Type B pancreatic cell (in vitro differentiated cells): ENCODE measurements around the gene WHAMM. TPM values are rescaled to one million over a fixed set of nuclear protein-coding genes. Genes with fewer than 3 reads are reported as not detected.

Experiments used
- DNase-seq: peaks from one replicate; pipeline ENCODE4 v3.0.0; 2021; ENCODE audit warnings: mixed read lengths; ENCODE audit not compliant: unreplicated experiment; ENCODE audit errors: extremely low spot score
- H3K27ac Mint-ChIP-seq: 2 replicates; pipeline ENCODE4 v1.8.0; 2021; ENCODE audit warnings: mild to moderate bottlenecking, mixed read lengths
- H3K27me3 Mint-ChIP-seq: 2 replicates; pipeline ENCODE4 v1.8.0; 2021; ENCODE audit warnings: mixed read lengths
- H3K36me3 Mint-ChIP-seq: 2 replicates; pipeline ENCODE4 v1.8.0; 2021; ENCODE audit warnings: mixed read lengths
- H3K4me1 Mint-ChIP-seq: one replicate; pipeline ENCODE4 v1.8.0; 2021; ENCODE audit warnings: mixed read lengths; ENCODE audit not compliant: unreplicated experiment
- H3K4me3 Mint-ChIP-seq: 2 replicates; pipeline ENCODE4 v1.8.0; 2021; ENCODE audit warnings: mild to moderate bottlenecking, mixed read lengths
- H3K9me3 Mint-ChIP-seq: 2 replicates; pipeline ENCODE4 v1.8.0; 2021; ENCODE audit warnings: mixed read lengths
- CTCF ChIP-seq: fragments of 200-600 bp; sonication (generic); conservative IDR thresholded peaks from 2 replicates; pipeline ENCODE4 v1.5.0; 2021; ENCODE audit warnings: antibody characterized with exemption, mild to moderate bottlenecking
- total RNA-seq: library from RNA; stranded (reverse); gene quantifications from 2 replicates; pipeline ENCODE4 v1.2.1, GENCODE V29; 2021; ENCODE audit warnings: low replicate concordance

WHAMM gene
- total RNA-seq, 1 donor from 2014 or later, result 9.0 TPM

GRCh38 chr15:82781349-82781748 lies 28.1 kb upstream of the WHAMM start:
- no peaks in the 10 kb centered on the region for H3K36me3 Mint-ChIP-seq
- H3K9me3 Mint-ChIP-seq, result peaks cover 4% of the 10 kb centered on the region
- no peak for DNase-seq
- H3K27ac Mint-ChIP-seq, result no peak overlapping the region
- no peaks in the 10 kb centered on the region for H3K4me1 Mint-ChIP-seq
- H3K4me3 Mint-ChIP-seq, result no peak overlapping the region
- H3K27me3 Mint-ChIP-seq, result peaks cover 9% of the 10 kb centered on the region
- no peak for TF ChIP-seq CTCF

DNA sequence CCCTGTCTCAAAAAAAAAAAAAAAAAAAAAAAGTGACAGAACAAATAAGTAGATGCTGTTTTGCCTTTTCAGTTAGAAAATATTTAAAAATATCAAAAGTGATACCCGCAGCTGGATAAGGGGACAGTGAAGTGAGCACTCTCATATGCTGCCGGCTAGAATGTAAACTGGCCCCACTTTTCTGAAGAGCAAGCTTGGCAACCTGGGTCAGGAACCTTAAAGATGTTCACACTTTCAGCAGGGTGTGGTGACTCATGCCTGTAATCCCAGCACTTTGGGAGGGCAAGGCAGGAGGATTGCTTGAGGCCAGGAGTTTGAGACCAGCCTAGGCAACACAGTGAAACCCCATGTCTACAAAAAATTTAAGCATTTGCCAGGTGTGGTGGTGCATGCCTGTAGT lies 20.9 kb upstream of the WHAMM start:
- peaks cover 15% of the 10 kb centered on the region for H3K27me3 Mint-ChIP-seq
- H3K36me3 Mint-ChIP-seq, result no peaks in the 10 kb centered on the region
- H3K27ac Mint-ChIP-seq, result no peak overlapping the region
- no peak for TF ChIP-seq CTCF
- H3K4me3 Mint-ChIP-seq, result no peak overlapping the region
- no peak for DNase-seq
- H3K9me3 Mint-ChIP-seq, result peaks cover 4% of the 10 kb centered on the region
- H3K4me1 Mint-ChIP-seq, result no peaks in the 10 kb centered on the region

DNA sequence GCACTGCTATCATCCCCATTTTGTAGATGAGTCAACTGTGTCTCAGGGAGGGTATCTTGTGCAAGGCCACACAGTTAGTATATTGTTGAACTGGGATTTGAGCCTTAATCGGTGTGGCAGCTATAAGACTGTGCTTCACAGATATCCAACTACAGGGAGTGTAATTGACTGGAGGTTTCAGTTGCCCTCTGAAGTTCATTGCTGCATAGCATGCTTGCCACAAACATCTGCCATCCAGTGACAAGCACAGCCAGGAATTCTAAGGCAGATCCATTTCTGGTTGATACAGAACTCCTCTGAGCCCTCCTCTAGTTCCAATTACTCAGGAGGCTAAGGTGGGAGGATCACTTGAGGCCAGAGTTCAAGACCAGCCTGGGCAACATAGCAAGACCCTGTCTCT lies 19.9 kb upstream of the WHAMM start:
- Mint-ChIP-seq H3K9me3 (peaks cover 10% of the 10 kb centered on the region), H3K4me3 (no peak overlapping the region), H3K27me3 (peaks cover 15% of the 10 kb centered on the region), H3K4me1 (no peaks in the 10 kb centered on the region), H3K36me3 (no peaks in the 10 kb centered on the region), H3K27ac (no peak overlapping the region)
- DNase-seq, result no peak
- no peak for TF ChIP-seq CTCF

DNA sequence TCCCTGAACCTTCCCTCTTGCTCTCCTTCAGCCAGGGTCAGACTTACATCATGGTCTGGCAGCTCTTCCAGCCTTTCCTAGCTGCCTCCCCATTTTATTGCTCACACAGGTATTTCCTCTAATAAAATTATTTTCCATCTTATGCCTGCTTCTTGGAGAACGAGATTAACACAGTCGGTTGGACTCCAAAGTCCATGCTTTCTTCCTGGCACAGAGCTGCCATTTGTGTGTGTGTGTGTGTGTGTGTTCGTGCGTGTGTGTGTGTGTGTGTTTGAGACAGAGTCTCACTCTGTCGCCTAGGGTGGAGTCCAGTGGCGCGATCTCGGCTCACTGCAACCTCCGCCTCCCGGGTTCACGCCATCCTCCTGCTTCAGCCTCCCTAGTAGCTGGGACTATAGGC lies 19.1 kb upstream of the WHAMM start:
- Mint-ChIP-seq H3K4me3 (no peak overlapping the region), H3K27ac (no peak overlapping the region)

GRCh38 chr15:82792068-82792467 lies 17.4 kb upstream of the WHAMM start:
- Mint-ChIP-seq H3K36me3 (no peaks in the 10 kb centered on the region), H3K27ac (no peak overlapping the region), H3K4me1 (no peaks in the 10 kb centered on the region), H3K27me3 (peaks cover 3% of the 10 kb centered on the region), H3K9me3 (peaks cover 7% of the 10 kb centered on the region), H3K4me3 (no peak overlapping the region)
- no peak for TF ChIP-seq CTCF
- DNase-seq, result no peak

More for the DNA sequence above, 19.1 kb upstream of the WHAMM start:
- DNase-seq, result no peak
- Mint-ChIP-seq H3K36me3 (no peaks in the 10 kb centered on the region), H3K9me3 (peaks cover 7% of the 10 kb centered on the region), H3K27me3 (peaks cover 12% of the 10 kb centered on the region), H3K4me1 (no peaks in the 10 kb centered on the region)
- TF ChIP-seq CTCF, result no peak

GRCh38 chr15:82793737-82794136 lies 15.7 kb upstream of the WHAMM start:
- peaks cover 6% of the 10 kb centered on the region for H3K27me3 Mint-ChIP-seq
- TF ChIP-seq CTCF, result no peak
- no peaks in the 10 kb centered on the region for H3K36me3 Mint-ChIP-seq
- no peak for DNase-seq
- no peaks in the 10 kb centered on the region for H3K4me1 Mint-ChIP-seq
- H3K27ac Mint-ChIP-seq, result no peak overlapping the region
- H3K4me3 Mint-ChIP-seq, result no peak overlapping the region
- H3K9me3 Mint-ChIP-seq, result peaks cover 7% of the 10 kb centered on the region
